OCI-M2 (cell line): ENCODE data around the gene SMCO1.
"Not testable (repeated sequence)": the region's sequence is repeated elsewhere in the genome, so short reads cannot be mapped to it uniquely, and the experiment has no call there.

Experiments
- DNase-seq: peaks from one replicate; lab custom pipeline; 2025; ENCODE audit not compliant: unreplicated experiment; lab: John Stamatoyannopoulos, UW

The SMCO1 gene

DNA sequence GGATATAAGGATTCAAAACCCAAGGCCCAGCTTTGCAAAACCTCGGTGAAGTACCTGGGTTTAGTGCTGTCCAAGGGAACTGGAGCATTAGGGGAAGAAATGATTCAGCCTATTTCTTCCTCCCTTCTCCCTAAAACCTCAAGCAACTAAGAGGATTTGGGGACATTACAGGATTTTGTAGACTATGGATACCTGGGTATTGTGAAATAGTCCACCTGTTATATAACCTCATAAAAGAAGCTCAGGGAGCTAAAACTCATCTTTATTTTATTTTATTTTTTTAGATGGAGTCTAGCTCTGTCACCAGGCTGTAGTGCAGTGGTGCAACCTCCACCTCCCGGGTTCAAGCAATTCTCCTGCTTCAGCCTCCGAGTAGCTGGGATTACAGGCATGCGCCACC, 8.7 kb upstream of the SMCO1 start:
- DNase-seq, result no peak

GRCh38 chr3:196521291-196521690, 6.1 kb upstream of the SMCO1 start:
- not testable (repeated sequence) for DNase-seq

GRCh38 chr3:196519718-196520082, 4.6 kb upstream of the SMCO1 start:
- DNase-seq, result no peak

- DNase-seq, result no peak
Measured at GRCh38 chr3:196518966-196519717, 4.0 kb upstream of the SMCO1 start.

- DNase-seq, result no peak
Measured at GRCh38 chr3:196517919-196518318, 2.8 kb upstream of the SMCO1 start.

GRCh38 chr3:196517162-196517800, 2.1 kb upstream of the SMCO1 start:
- DNase-seq, result no peak

DNA sequence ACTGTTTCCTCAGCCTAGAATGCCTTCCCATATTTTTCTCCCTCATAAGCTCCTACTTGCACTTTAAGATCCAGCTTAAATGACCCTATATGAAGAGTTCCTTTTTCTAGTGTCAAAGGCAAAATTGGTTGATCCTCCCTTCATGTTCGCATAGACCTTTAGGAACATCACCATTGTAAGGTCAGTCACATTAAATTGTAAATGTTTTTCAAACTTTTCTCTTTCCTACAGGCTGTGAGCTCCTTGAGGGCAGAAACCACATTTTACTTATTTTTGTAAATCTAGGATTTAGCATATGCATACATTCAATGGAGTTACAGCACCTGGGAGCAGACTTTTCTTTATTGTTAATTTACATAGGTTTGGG, 813 bp downstream of the SMCO1 start:
- no peak for DNase-seq

DNA sequence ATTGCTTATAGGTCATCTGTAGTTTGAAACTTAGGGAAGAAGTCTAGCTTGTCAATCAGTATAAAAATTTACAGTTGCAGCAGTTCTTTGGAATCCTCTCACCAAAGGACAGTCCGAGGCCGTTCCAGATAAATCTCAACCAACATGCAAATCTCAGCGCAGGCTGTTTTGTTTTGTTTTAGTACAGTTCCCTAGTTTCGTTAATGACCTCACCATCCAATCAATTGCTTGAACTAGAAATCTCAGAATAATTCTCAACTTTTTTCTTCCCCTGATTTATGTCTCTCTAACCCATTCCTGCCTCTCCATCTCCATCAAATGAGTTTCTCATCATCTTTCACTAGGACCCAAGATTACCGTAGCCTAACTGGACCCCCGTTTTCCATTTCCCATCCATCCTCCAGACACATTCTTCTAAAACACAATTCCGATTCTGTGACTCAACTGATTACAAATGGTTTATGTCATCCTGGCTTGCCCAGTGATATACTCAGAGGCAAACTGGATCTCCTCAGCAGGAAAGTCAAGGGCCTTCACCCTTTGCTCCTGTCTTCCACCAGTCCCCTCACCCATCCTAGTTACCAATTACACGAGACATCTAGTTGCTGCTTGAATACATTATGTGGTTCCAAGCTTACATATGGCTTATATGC, 1.3 kb downstream of the SMCO1 start:
- no peak for DNase-seq

DNA sequence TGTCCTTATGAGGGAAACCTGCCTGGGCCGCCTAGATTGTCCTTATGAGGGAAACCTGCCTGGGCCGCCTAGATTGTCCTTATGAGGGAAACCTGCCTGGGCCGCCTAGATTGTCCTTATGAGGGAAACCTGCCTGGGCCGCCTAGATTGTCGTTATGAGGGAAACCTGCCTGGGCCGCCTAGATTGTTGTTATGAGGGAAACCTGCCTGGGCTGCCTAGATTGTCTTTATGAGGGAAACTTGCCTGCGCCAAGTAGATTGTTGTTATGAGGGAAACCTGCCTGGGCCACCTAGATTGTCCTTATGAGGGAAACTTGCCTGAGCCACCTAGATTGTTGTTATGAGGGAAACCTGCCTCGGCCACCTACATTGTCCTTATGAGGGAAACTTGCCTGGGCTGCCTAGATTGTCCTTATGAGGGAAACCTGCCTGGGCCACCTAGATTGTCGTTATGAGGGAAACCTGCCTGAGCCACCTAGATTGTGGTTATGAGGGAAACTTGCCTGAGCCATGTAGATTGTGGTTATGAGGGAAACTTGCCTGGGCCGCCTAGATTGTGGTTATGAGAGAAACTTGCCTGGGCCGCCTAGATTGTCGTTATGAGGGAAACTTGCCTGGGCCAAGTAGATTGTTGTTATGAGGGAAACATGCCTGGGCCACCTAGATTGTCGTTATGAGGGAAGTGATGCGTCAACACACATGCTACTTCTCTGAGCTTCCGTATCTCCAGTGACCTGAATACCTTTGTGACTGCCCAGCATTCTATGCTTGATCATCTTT, 3.3 kb downstream of the SMCO1 start:
- DNase-seq, result not testable (repeated sequence)

- DNase-seq, result not testable (repeated sequence)
Measured at GRCh38 chr3:196511108-196511507, 4.0 kb downstream of the SMCO1 start.

GRCh38 chr3:196506687-196507086, 8.5 kb downstream of the SMCO1 start:
- no peak for DNase-seq

DNA sequence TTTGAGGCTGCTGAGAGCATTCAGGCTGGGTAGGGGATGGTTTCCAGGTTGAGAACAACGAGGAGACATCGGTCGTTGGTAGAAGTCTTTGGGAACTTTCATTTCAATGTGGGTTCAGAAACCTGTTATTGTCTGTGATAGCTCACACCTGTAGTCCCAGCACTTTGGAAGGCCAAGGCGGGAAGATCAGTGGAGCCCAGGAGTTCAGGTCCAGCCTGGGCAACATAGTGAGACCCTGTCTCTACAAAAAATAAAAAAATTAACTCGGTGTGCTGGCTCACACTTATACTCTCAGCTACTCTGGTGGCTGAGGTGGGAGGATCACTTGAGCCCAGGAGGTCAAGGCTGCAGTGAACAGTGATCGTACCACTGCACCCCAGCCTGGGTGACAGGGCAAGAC, 10.6 kb downstream of the SMCO1 start:
- no peak for DNase-seq

DNA sequence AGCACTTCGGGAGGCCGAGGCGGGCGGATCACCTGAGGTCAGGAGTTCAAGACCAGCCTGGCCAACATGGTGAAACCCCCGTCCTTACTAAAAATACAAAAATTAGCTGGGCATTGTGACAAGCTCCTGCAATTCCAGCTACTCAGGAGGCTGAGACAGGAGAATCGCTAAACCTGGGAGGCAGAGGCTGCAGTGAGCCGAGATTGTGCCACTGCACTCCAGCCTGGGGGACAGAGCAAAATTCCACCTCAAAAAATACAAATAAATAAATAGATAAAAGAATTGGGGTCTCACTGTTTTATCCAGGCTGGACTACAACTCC, 11.1 kb downstream of the SMCO1 start:
- not testable (repeated sequence) for DNase-seq

DNA sequence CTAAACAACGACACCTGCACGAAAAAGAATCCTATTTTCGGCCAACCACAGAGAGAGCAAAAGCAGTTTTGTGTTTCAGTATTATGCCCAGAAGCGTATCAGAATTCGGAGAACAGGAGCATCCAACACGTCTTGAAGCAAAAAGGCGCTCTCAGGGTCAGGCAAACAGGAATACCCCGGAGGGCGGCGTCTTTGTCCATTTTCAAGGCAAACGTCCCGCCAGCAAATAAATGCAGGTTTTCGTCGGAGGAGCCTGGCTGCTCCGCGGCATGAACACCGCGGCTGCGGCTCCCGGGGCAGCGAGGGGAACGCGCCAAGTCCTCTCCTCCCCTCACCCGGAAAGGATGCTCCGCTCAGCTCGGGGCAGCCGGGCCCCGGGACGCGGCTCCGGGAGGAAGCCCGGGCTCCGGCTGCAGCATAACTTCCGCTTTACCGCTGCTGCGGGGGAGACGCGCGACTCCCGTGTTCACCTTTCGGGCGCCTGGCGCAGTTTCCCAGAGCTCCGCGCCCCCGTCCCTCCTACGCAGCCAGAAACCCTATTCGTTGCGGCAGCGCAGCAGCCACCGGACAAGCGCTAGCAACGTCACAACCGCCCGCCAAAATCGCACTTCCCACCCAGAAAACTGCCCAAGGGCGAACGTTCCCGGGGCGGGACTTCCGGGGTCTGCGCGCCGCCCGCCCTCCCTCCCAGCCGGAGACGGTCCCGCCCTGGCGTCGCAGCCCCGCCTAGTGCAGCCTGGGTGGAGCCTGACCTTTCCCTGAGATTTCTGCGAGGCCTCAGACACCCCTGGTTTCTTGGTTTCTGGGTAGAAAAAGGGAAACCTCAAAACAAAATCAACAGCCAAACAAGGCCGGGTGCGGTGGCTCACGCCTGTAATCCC, 11.7 kb downstream of the SMCO1 start, which contains the start of gene RNF168:
Gene RNF168, minus strand, starts transcription at position 573 of the 881 bp plus-strand sequence. CDS start 595 bp downstream, outside the sequence.
- DNase-seq, result peak; percentile 42

- no peak for DNase-seq
Measured at GRCh38 chr3:196502775-196503195, 12.4 kb downstream of the SMCO1 start.

GRCh38 chr3:196501316-196502044, 13.7 kb downstream of the SMCO1 start:
- DNase-seq, result no peak

- no peak for DNase-seq
Measured at GRCh38 chr3:196499807-196500524, 15.2 kb downstream of the SMCO1 start.

DNA sequence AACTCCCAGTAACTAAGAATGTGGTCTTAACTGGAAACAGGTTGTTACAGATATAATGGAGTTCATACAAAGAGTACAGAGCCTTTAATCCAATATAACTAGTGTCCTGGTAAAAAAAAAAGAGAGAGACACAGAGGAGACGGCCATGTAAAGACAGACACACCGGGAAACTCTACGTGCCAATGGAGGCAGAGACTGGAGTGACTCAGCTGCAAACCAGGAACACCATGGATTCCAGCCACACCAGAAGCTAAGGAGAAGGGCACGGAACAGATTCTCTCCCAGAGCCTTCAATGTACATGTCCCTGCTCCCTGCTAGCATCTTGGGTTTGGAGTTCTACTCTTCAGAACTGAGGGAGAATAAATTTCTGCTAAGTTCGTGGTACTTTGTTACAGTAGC, 16.1 kb downstream of the SMCO1 start:
- DNase-seq, result no peak

GRCh38 chr3:196498297-196498696, 16.8 kb downstream of the SMCO1 start:
- no peak for DNase-seq
